K562 (cell line): ENCODE data around the gene VWF. TPM values are rescaled to one million over a fixed set of nuclear protein-coding genes. Genes with fewer than 3 reads are reported as not detected.

Experiments used
- ATAC-seq: fragments of 200-7000 bp; cut with Tn5 transposase; 3 replicates; pipeline ENCODE4 v1.9.1; 2020; ENCODE audit warnings: moderate library complexity
- BruUV-seq: library from RNA; stranded (reverse); fragments of 400-500 nt; replicated peaks from 2 replicates; lab custom pipeline; 2021; lab: Mats Ljungman, UMichigan
- CTCF ChIA-PET: fragments of 300-600 bp; formaldehyde crosslinking; extraction: SDS; loops from one replicate; lab custom pipeline; 2021; ENCODE audit warnings: low intra/inter-chr PET ratio; lab: Yijun Ruan, JAX
- POLR2A ChIA-PET: fragments of 300-600, 350-650 bp; sonication (Branson Sonifier 250); formaldehyde crosslinking; extraction: SDS; loops from one replicate; lab custom pipeline; 2021; ENCODE audit warnings: antibody characterized with exemption, inconsistent platforms; lab: Yijun Ruan, JAX
- DNase-seq, 4 experiments: peaks; one replicate each; pipeline versions ENCODE4 v3.0.0 to v3.0.0-alpha.2; 2011 to 2018; ENCODE audit warnings: low spot score in 3 of 4, mixed read lengths in 3 of 4; ENCODE audit errors: extremely low read depth in 1 of 4
- FAIRE-seq: peaks from 2 replicates; lab custom pipeline; 2011; peaks lifted over from hg19 to GRCh38; lab: Jason Lieb, UNC
- H2AFZ ChIP-seq: 2 replicates; pipeline ENCODE4 v1.6.0; 2011; ENCODE audit warnings: low read depth, low read length, control low read depth, inconsistent platforms
- H3K27ac ChIP-seq: fragments of 200-600 bp; 3 replicates; pipeline ENCODE4 v1.8.0; 2011; ENCODE audit warnings: low read depth, mild to moderate bottlenecking, control low read depth, inconsistent platforms, low read length, moderate library complexity, mixed read lengths; ENCODE audit errors: extremely low read depth
- H3K27me3 ChIP-seq, 2 experiments: fragments of 300-600 bp in 1 of 2; 2 replicates in 1 of 2; 3 replicates in 1 of 2; pipeline versions ENCODE4 v1.6.0 to v1.8.0; 2011; ENCODE audit warnings: inconsistent platforms in 2 of 2, low read length in 2 of 2, mild to moderate bottlenecking in 1 of 2, mixed read lengths in 1 of 2, moderate library complexity in 1 of 2; ENCODE audit not compliant: control insufficient read depth in 2 of 2, insufficient read depth in 2 of 2
- H3K36me3 ChIP-seq: fragments of 300-600 bp; 3 replicates; pipeline ENCODE4 v1.8.0; 2011; ENCODE audit warnings: mild to moderate bottlenecking, low read length, inconsistent platforms; ENCODE audit not compliant: control insufficient read depth, insufficient read depth
- H3K4me1 ChIP-seq, 2 experiments: fragments of 200-600 bp in 1 of 2; replicated peaks in 1 of 2; 2 replicates in 1 of 2; 3 replicates in 1 of 2; pipeline versions ENCODE4 v1.5.1 to v1.8.0; 2011; ENCODE audit warnings: inconsistent platforms in 2 of 2, low read length in 2 of 2, mild to moderate bottlenecking in 1 of 2, mixed read lengths in 1 of 2, moderate library complexity in 1 of 2; ENCODE audit not compliant: control insufficient read depth in 2 of 2, insufficient read depth in 2 of 2
- H3K4me2 ChIP-seq: 2 replicates; pipeline ENCODE4 v1.6.1; 2011; ENCODE audit warnings: low read length, control low read depth, inconsistent platforms, mixed read lengths; ENCODE audit not compliant: insufficient read depth
- H3K4me3 ChIP-seq: fragments of 200-600 bp; sonication (generic), shearing (Covaris generic); 2 replicates; pipeline ENCODE4 v1.5.1; 2016; ENCODE audit warnings: control low read depth, inconsistent platforms
- H3K79me2 ChIP-seq: fragments of 200-600 bp; 3 replicates; pipeline ENCODE4 v1.8.0; 2011; ENCODE audit warnings: low read length, inconsistent platforms; ENCODE audit not compliant: control insufficient read depth, insufficient read depth
- H3K9ac ChIP-seq, 2 experiments: 2 replicates each; pipeline versions ENCODE4 v1.6.0 to v1.6.1; 2011; ENCODE audit warnings: low read depth in 2 of 2, low read length in 2 of 2, control low read depth in 1 of 2, inconsistent platforms in 1 of 2, mild to moderate bottlenecking in 1 of 2, mixed read lengths in 1 of 2; ENCODE audit not compliant: insufficient read depth in 1 of 2
- H3K9me1 ChIP-seq: one replicate; pipeline ENCODE4 v1.6.0; 2011; ENCODE audit warnings: inconsistent platforms, mild to moderate bottlenecking, low read length, moderate library complexity; ENCODE audit not compliant: control insufficient read depth, insufficient read depth
- H3K9me3 ChIP-seq: replicated peaks from 2 replicates; pipeline ENCODE4 v1.5.1; 2011; ENCODE audit warnings: low read depth, low read length, inconsistent platforms; ENCODE audit not compliant: control insufficient read depth, insufficient read depth
- H4K20me1 ChIP-seq: replicated peaks from 2 replicates; pipeline ENCODE4 v1.6.1; 2011; ENCODE audit warnings: low read length, inconsistent platforms, mixed read lengths; ENCODE audit not compliant: control insufficient read depth, insufficient read depth
- CTCF ChIP-seq, 3 experiments: IDR thresholded peaks in 2 of 3; conservative IDR thresholded peaks in 1 of 3; 2 replicates each; pipeline ENCODE4 v1.5.1; 2011 to 2012; ENCODE audit warnings: low read length in 3 of 3, mild to moderate bottlenecking in 3 of 3, control low read depth in 2 of 3, improper control_type of control experiment in 1 of 3, inconsistent platforms in 1 of 3, low read depth in 1 of 3, mixed read lengths in 1 of 3, moderate library complexity in 1 of 3; ENCODE audit not compliant: insufficient read depth in 2 of 3
- DEAF1 ChIP-seq: fragments of 450-650 bp; formaldehyde crosslinking; IDR thresholded peaks from 2 replicates; pipeline ENCODE4 v1.4.0; 2020; ENCODE audit warnings: mild to moderate bottlenecking, moderate library complexity
- HDAC1 ChIP-seq, 2 experiments: fragments of 450-650 bp; IDR thresholded peaks; 2 replicates each; pipeline ENCODE4 v1.6.1; 2016 to 2017; ENCODE audit warnings: inconsistent platforms in 1 of 2, mild to moderate bottlenecking in 1 of 2, moderate library complexity in 1 of 2
- KLF16 ChIP-seq: IDR thresholded peaks from 2 replicates; pipeline ENCODE4 v1.6.1; 2016; ENCODE audit warnings: antibody characterized with exemption
- REST ChIP-seq, 2 experiments: fragments of 450-650 bp; formaldehyde crosslinking in 1 of 2; IDR thresholded peaks; 2 replicates each; pipeline versions ENCODE4 v1.4.0 to v1.6.1; 2014 to 2020; ENCODE audit warnings: mild to moderate bottlenecking in 2 of 2, borderline replicate concordance in 1 of 2, low read depth in 1 of 2
- SMC3 ChIP-seq: conservative IDR thresholded peaks from 2 replicates; pipeline ENCODE4 v1.6.1; 2011; ENCODE audit warnings: low read depth, low read length, improper control_type of control experiment; ENCODE audit not compliant: insufficient read depth
- TRIM24 ChIP-seq, 2 experiments: fragments of 450-650 bp; IDR thresholded peaks; 2 replicates each; pipeline ENCODE4 v1.6.1; 2016
- ZNF311 ChIP-seq: fragments of 250-450 bp; sonication (Bioruptor Pico); IDR thresholded peaks from 2 replicates; pipeline ENCODE4 v1.4.0; 2020; ENCODE audit warnings: mild to moderate bottlenecking, moderate library complexity
- WGBS: fragments of 100-300 bp; shearing (Covaris generic); methylation state at CpG from one replicate; pipeline ENCODE4 v1.1.6; 2016; ENCODE audit warnings: low coverage, mixed read lengths; ENCODE audit not compliant: insufficient coverage; ENCODE audit errors: missing lambda C conversion rate; 5-methylcytosine and 5-hydroxymethylcytosine counted together
- in situ Hi-C: fragments of 300-500 bp; cut with MboI; formaldehyde crosslinking; loops from 4 replicates; pipeline ENCODE4 v1.15.0; 2018; ENCODE audit warnings: inconsistent platforms, mixed read lengths
- intact Hi-C: fragments of 100-400 bp; cut with micrococcal nuclease; formaldehyde crosslinking; loops from 2 replicates; pipeline ENCODE4 v1.14.2; 2022
- polyA plus RNA-seq, 8 experiments: library from polyadenylated mRNA; depleted of rRNA in 4 of 8; stranded (reverse) in 5 of 8; unstranded in 3 of 8; fragments of >200 nt; fragmentation: Nextera tagmentation in 2 of 8; fragmentation: Illumina TruSeq in 1 of 8; extraction: Ambion mirVana in 2 of 8; extraction: Trizol in 1 of 8; gene quantifications; 2 replicates each; pipeline versions ENCODE4 v1.2.1 to v1.2.3, GENCODE V29; 2011 to 2014; ENCODE audit warnings: inconsistent platforms in 1 of 8, missing spikeins in 1 of 8
- total RNA-seq, 7 experiments: library from RNA; depleted of rRNA in 6 of 7; stranded (reverse); fragments of >200 nt in 6 of 7; fragmentation: Illumina TruSeq in 2 of 7; extraction: Trizol in 2 of 7; gene quantifications; 2 replicates each; pipeline versions ENCODE4 v1.2.1 to v1.2.3, GENCODE V29; 2011 to 2021; ENCODE audit warnings: low replicate concordance in 1 of 7

The VWF gene
- total and polyA plus RNA-seq, 9 of the 15 experiments (the other 6 are each of a cell fraction or from before 2014, with no cell fraction given), result 0.53 TPM; not detected in 8

- ATAC-seq (peak; percentile 87), DNase-seq (peak; percentile 48 to 57 (median 52)), FAIRE-seq (peak; percentile 83)
- WGBS, result 0% methylated on average over 12 of the region's 12 CpGs
- POLR2A ChIA-PET, result interaction anchor here (0.7 kb wide), 1 partner anchor 48 kb away, joined by 3 read pairs; no protein-coding TSS in a partner anchor
- Histone ChIP-seq H2AFZ (no peak overlapping the region), H3K9me1 (no peaks in the 10 kb centered on the region), H3K4me3 (no peak overlapping the region), H3K9me3 (no peaks in the 10 kb centered on the region), H3K79me2 (no peaks in the 10 kb centered on the region), H4K20me1 (no peaks in the 10 kb centered on the region), H3K4me1 (no peaks in the 10 kb centered on the region; a peak in 1 of 5 replicates), H3K36me3 (no peaks in the 10 kb centered on the region), H3K27ac (no peak overlapping the region), H3K9ac (no peak overlapping the region), H3K4me2 (no peak overlapping the region), H3K27me3 (peaks cover 2 to 14% of the 10 kb centered on the region in 2 experiments; a peak in 3 of 5 replicates)
- intact Hi-C loops (loop anchor here (2.0 kb wide), 1 partner anchor 127 kb away; no protein-coding TSS in a partner anchor), in situ Hi-C loops (loop anchor here (5.0 kb wide), 1 partner anchor 53 kb away; no protein-coding TSS in a partner anchor)
- BruUV-seq, result no TSS peak
- CTCF ChIA-PET, result interaction anchor here (1.1 to 4.4 kb wide), 4 partner anchors 10 to 611 kb away, joined by 3 to 54 read pairs (median 7); no protein-coding TSS in a partner anchor
- TF ChIP-seq SMC3 (peak; percentile 59), CTCF (IDR thresholded peaks at IDR 0.05 in 2 of 3, conservative IDR thresholded peaks at IDR 0.05 in 1 of 3; ENCODE audit: insufficient read depth in 2 of 3, low read depth in 1 of 3, low read length in 3 of 3) (peak; percentile 68 to 85 (median 80)), REST (IDR thresholded peaks at IDR 0.05; ENCODE audit: borderline replicate concordance) (peak; percentile 34; the same call in 1 of the 2 replicates), REST (CRISPR knock-in tag; IDR thresholded peaks at IDR 0.05; ENCODE audit: low read depth) (no peak), ZNF311 (CRISPR knock-in tag) (no peak), TRIM24 (IDR thresholded peaks at IDR 0.05) (no peak), KLF16 (peak; percentile 43; the same call in 1 of the 2 replicates), DEAF1 (CRISPR knock-in tag) (0 out of 2 replicates have a peak, but pooled peaks have one; percentile 38), HDAC1 (IDR thresholded peaks at IDR 0.05) (no peak)
Measured at GRCh38 chr12:6039894-6040601, 84.4 kb downstream of the VWF start.
